HepG2 (cell line): Measurements from ENCODE around the gene LRRC51.

Source experiments
- BCLAF1 ChIP-seq: fragments of 450-650 bp; IDR thresholded peaks from 2 replicates; pipeline ENCODE4 v1.6.1; 2017; ENCODE audit warnings: mild to moderate bottlenecking
- CBFB ChIP-seq: sonication (generic); formaldehyde crosslinking; IDR thresholded peaks from 2 replicates; pipeline ENCODE4 v1.4.0; 2020; ENCODE audit warnings: missing genetic modification reagents
- CCAR2 ChIP-seq: fragments of 200-400 bp; formaldehyde crosslinking; optimal IDR thresholded peaks from 2 replicates; pipeline ENCODE3; 2018; ENCODE audit warnings: low read depth, mild to moderate bottlenecking, low read length, moderate library complexity
- ZNF776 ChIP-seq: sonication (generic); formaldehyde crosslinking; IDR thresholded peaks from 2 replicates; pipeline ENCODE4 v1.4.0; 2020; ENCODE audit warnings: mild to moderate bottlenecking, missing genetic modification reagents

- TF ChIP-seq CBFB (CRISPR knock-in tag) = no peak
- TF ChIP-seq BCLAF1 = no peak
- TF ChIP-seq ZNF776 (CRISPR knock-in tag) = no peak
- no peak for TF ChIP-seq CCAR2
Observed at GRCh38 chr11:72088076-72088808, 7.6 kb downstream of the LRRC51 start.
